ENCODE measurements around the gene GGCT.

GGCT gene

GRCh38 chr7:30462179-30462578, 42.5 kb downstream of the GGCT start:
- DNase-seq, result no peak
- H3K27me3 ChIP-seq (ENCODE audit: insufficient read depth, low read depth, severe bottlenecking), result no peaks in the 10 kb centered on the region
- H3K27ac ChIP-seq, result no peak overlapping the region
- no peaks in the 10 kb centered on the region for H3K9me3 ChIP-seq (ENCODE audit: severe bottlenecking)
- no peaks in the 10 kb centered on the region for H3K36me3 ChIP-seq
- no peak for TF ChIP-seq CTCF (IDR thresholded peaks at IDR 0.05; ENCODE audit: low read depth, low read length)
- no peak overlapping the region for H3K4me3 ChIP-seq (ENCODE audit: low read depth, low read length)

GRCh38 chr7:30460246-30460633, 44.4 kb downstream of the GGCT start:
- no peak for TF ChIP-seq CTCF (IDR thresholded peaks at IDR 0.05; ENCODE audit: low read depth, low read length)
- Histone ChIP-seq H3K4me3 (ENCODE audit: low read depth, low read length) (no peak overlapping the region), H3K9me3 (ENCODE audit: severe bottlenecking) (no peaks in the 10 kb centered on the region), H3K27ac (no peak overlapping the region), H3K36me3 (no peaks in the 10 kb centered on the region), H3K27me3 (ENCODE audit: insufficient read depth, low read depth, severe bottlenecking) (no peaks in the 10 kb centered on the region)
- DNase-seq, result no peak

GRCh38 chr7:30459591-30460245, 44.9 kb downstream of the GGCT start:
- Histone ChIP-seq H3K4me3 (ENCODE audit: low read depth, low read length) (no peak overlapping the region), H3K27me3 (ENCODE audit: insufficient read depth, low read depth, severe bottlenecking) (no peaks in the 10 kb centered on the region), H3K9me3 (ENCODE audit: severe bottlenecking) (no peaks in the 10 kb centered on the region), H3K36me3 (no peaks in the 10 kb centered on the region), H3K27ac (no peak overlapping the region)
- no peak for DNase-seq
- TF ChIP-seq CTCF (IDR thresholded peaks at IDR 0.05; ENCODE audit: low read depth, low read length), result no peak

- Histone ChIP-seq H3K4me3 (ENCODE audit: low read depth, low read length) (no peak overlapping the region), H3K27me3 (ENCODE audit: insufficient read depth, low read depth, severe bottlenecking) (no peaks in the 10 kb centered on the region), H3K36me3 (no peaks in the 10 kb centered on the region), H3K27ac (no peak overlapping the region), H3K9me3 (ENCODE audit: severe bottlenecking) (no peaks in the 10 kb centered on the region)
- TF ChIP-seq CTCF (IDR thresholded peaks at IDR 0.05; ENCODE audit: low read depth, low read length), result no peak
- DNase-seq, result no peak
Measured at GRCh38 chr7:30458311-30458710, 46.3 kb downstream of the GGCT start.

- no peak for DNase-seq
- Histone ChIP-seq H3K36me3 (no peaks in the 10 kb centered on the region), H3K9me3 (ENCODE audit: severe bottlenecking) (no peaks in the 10 kb centered on the region), H3K27ac (no peak overlapping the region), H3K4me3 (ENCODE audit: low read depth, low read length) (no peak overlapping the region), H3K27me3 (ENCODE audit: insufficient read depth, low read depth, severe bottlenecking) (no peaks in the 10 kb centered on the region)
- TF ChIP-seq CTCF (IDR thresholded peaks at IDR 0.05; ENCODE audit: low read depth, low read length), result no peak
Measured at GRCh38 chr7:30453921-30454320, 50.7 kb downstream of the GGCT start.

GRCh38 chr7:30453016-30453415, 51.6 kb downstream of the GGCT start:
- Histone ChIP-seq H3K4me3 (ENCODE audit: low read depth, low read length) (no peak overlapping the region), H3K27ac (no peak overlapping the region), H3K36me3 (no peaks in the 10 kb centered on the region), H3K9me3 (ENCODE audit: severe bottlenecking) (no peaks in the 10 kb centered on the region), H3K27me3 (ENCODE audit: insufficient read depth, low read depth, severe bottlenecking) (no peaks in the 10 kb centered on the region)
- TF ChIP-seq CTCF (IDR thresholded peaks at IDR 0.05; ENCODE audit: low read depth, low read length), result no peak
- DNase-seq, result no peak
